Activated CD8-positive, alpha-beta T cell treated with anti-CD3 and anti-CD28 coated beads for 36 hours (primary cell): ENCODE measurements around the gene LCP2. TPM values are rescaled to one million over a fixed set of nuclear protein-coding genes. Genes with fewer than 3 reads are reported as not detected.

Experiments
- ATAC-seq: fragments of 200-7000 bp; cut with Tn5 transposase; one replicate; pipeline ENCODE4 v1.10.0; 2021; ENCODE audit warnings: mild to moderate bottlenecking, moderate library complexity
- CTCF ChIA-PET: fragments of 350-600 bp; sonication (Branson Sonifier 250); formaldehyde crosslinking; loops from one replicate; lab custom pipeline; 2021; ENCODE audit warnings: antibody characterized with exemption; lab: Charles Lee
- POLR2A ChIA-PET: fragments of 350-600 bp; sonication (Branson Sonifier 250); formaldehyde crosslinking; loops from one replicate; lab custom pipeline; 2021; ENCODE audit warnings: antibody characterized with exemption; lab: Charles Lee
- DNase-seq: peaks from one replicate; pipeline ENCODE4 v3.0.0-alpha.2; 2020
- H3K27ac Mint-ChIP-seq: one replicate; pipeline ENCODE4 v1.8.0; 2021; ENCODE audit warnings: mild to moderate bottlenecking, mixed read lengths
- H3K27me3 Mint-ChIP-seq: one replicate; pipeline ENCODE4 v1.8.0; 2021; ENCODE audit warnings: mixed read lengths
- H3K36me3 Mint-ChIP-seq: one replicate; pipeline ENCODE4 v1.8.0; 2021; ENCODE audit warnings: low read depth, mixed read lengths
- H3K4me1 Mint-ChIP-seq: one replicate; pipeline ENCODE4 v1.8.0; 2021; ENCODE audit warnings: low read depth, mixed read lengths
- H3K4me3 Mint-ChIP-seq: one replicate; pipeline ENCODE4 v1.8.0; 2021; ENCODE audit warnings: mild to moderate bottlenecking, moderate library complexity, mixed read lengths
- H3K9me3 Mint-ChIP-seq: one replicate; pipeline ENCODE4 v1.8.0; 2021; ENCODE audit warnings: mixed read lengths
- intact Hi-C: fragments of 100-400 bp; cut with micrococcal nuclease; formaldehyde crosslinking; loops from one replicate; pipeline ENCODE4 v1.10.0; 2022
- total RNA-seq, 2 experiments: library from RNA; stranded (reverse); gene quantifications; one replicate each; pipeline ENCODE4 v1.2.3, GENCODE V29; 2021
- TF ChIP-seq, protein P1 (sequence below): fragments of 200-600 bp; IDR thresholded peaks from one replicate; pipeline ENCODE4 v1.8.0; 2022; ENCODE audit warnings: antibody characterized with exemption, mild to moderate bottlenecking

Gene LCP2
- total RNA-seq, 2 experiments from 2014 or later: 243 to 259 TPM

- peaks cover 91% of the 10 kb centered on the region for H3K4me1 Mint-ChIP-seq
- peaks cover 80% of the 10 kb centered on the region for H3K36me3 Mint-ChIP-seq
These were observed 21.4 kb downstream of the LCP2 start for GRCh38 chr5:170276140-170276539.

GRCh38 chr5:170275376-170275994, 22.1 kb downstream of the LCP2 start:
- Mint-ChIP-seq H3K27ac (peak overlapping the region; percentile 90), H3K36me3 (peaks cover 84% of the 10 kb centered on the region), H3K27me3 (no peaks in the 10 kb centered on the region), H3K9me3 (no peaks in the 10 kb centered on the region), H3K4me3 (peak overlapping the region; percentile 58), H3K4me1 (peaks cover 92% of the 10 kb centered on the region)
- ChIA-PET CTCF (interaction anchor here (0.9 to 8.0 kb wide), 10 partner anchors 9 to 72 kb away, joined by 3 to 180 read pairs (median 14); partner anchors contain the start of gene LCP2), POLR2A (interaction anchor here (1.0 to 13.7 kb wide), 11 partner anchors 8 to 67 kb away, joined by 3 to 470 read pairs (median 7); partner anchors contain the start of gene LCP2)
- TF ChIP-seq, protein P1, sequence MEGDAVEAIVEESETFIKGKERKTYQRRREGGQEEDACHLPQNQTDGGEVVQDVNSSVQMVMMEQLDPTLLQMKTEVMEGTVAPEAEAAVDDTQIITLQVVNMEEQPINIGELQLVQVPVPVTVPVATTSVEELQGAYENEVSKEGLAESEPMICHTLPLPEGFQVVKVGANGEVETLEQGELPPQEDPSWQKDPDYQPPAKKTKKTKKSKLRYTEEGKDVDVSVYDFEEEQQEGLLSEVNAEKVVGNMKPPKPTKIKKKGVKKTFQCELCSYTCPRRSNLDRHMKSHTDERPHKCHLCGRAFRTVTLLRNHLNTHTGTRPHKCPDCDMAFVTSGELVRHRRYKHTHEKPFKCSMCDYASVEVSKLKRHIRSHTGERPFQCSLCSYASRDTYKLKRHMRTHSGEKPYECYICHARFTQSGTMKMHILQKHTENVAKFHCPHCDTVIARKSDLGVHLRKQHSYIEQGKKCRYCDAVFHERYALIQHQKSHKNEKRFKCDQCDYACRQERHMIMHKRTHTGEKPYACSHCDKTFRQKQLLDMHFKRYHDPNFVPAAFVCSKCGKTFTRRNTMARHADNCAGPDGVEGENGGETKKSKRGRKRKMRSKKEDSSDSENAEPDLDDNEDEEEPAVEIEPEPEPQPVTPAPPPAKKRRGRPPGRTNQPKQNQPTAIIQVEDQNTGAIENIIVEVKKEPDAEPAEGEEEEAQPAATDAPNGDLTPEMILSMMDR: no peak
- DNase-seq (peak; percentile 60), ATAC-seq (no peak)
- intact Hi-C loops: loop anchor here (2.0 kb wide), 1 partner anchor 57 kb away; no protein-coding TSS in a partner anchor

More at GRCh38 chr5:170276140-170276539, 21.4 kb downstream of the LCP2 start:
- no peak for DNase-seq
- Mint-ChIP-seq H3K9me3 (no peaks in the 10 kb centered on the region), H3K4me3 (peak overlapping the region; percentile 58), H3K27me3 (no peaks in the 10 kb centered on the region), H3K27ac (peak overlapping the region; percentile 90)
- CTCF ChIA-PET: interaction anchor here (3.8 to 8.0 kb wide), 5 partner anchors 10 to 63 kb away, joined by 12 to 180 read pairs (median 63); partner anchors contain the start of gene LCP2
- intact Hi-C loops: no loop called here
- no peak for ATAC-seq
- POLR2A ChIA-PET: interaction anchor here (1.0 to 13.7 kb wide), 9 partner anchors 9 to 63 kb away, joined by 4 to 470 read pairs (median 6); partner anchors contain the start of gene LCP2
- TF ChIP-seq, protein P1: no peak

DNA sequence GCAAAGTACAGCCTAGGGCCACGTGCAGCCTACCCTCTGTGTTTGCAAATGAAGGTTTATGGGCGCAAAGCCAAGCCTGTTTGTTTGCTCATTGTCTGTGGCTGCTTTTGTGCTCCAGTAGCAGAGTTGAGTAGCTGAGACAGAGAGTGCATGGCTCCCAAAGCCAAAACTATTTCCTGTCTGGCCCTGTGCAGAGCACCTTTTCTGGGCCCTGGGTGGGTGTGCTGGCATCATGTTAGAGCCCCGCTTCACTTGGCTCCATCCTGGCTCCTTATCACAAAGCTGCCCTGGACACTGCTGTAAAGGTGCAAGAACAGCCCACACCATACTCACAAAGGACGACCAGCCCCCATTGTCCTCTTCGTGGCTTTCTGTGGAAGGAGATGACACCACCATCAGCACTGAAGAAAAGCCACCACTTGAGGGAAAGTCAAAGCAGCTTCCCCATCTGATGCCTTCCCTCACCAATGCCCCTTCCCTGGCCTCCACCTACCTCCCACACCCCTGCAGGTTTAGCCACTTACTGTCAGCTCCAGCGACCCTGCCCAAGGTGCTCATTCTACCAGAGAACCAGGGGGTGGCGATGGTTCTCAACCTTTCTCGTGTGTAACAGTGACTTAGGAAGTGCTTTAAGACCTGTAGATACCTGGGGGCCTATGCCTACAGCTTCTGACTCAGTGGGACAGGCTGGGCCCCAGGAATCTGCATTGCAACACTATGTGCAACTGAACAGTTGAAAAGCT, 23.4 kb downstream of the LCP2 start:
- H3K9me3 Mint-ChIP-seq: no peaks in the 10 kb centered on the region
- peak; percentile 81 for DNase-seq
- ChIA-PET POLR2A (interaction anchor here (0.8 to 13.7 kb wide), 11 partner anchors 9 to 1114 kb away, joined by 3 to 470 read pairs (median 5); partner anchors contain the start of gene LCP2), CTCF (interaction anchor here (0.5 to 8.0 kb wide), 26 partner anchors 8 to 1138 kb away, joined by 3 to 180 read pairs (median 4); partner anchors contain the start of gene LCP2)
- H3K36me3 Mint-ChIP-seq: peaks cover 83% of the 10 kb centered on the region
- peak; percentile 7 for ATAC-seq
- H3K27me3 Mint-ChIP-seq: no peaks in the 10 kb centered on the region
- intact Hi-C loops: loop anchor here (2.0 kb wide), 1 partner anchor 59 kb away; no protein-coding TSS in a partner anchor
- peak overlapping the region; percentile 90 for H3K27ac Mint-ChIP-seq
- TF ChIP-seq, protein P1: peak; percentile 59
- H3K4me1 Mint-ChIP-seq: peaks cover 91% of the 10 kb centered on the region
- H3K4me3 Mint-ChIP-seq: peak overlapping the region; percentile 44

DNA sequence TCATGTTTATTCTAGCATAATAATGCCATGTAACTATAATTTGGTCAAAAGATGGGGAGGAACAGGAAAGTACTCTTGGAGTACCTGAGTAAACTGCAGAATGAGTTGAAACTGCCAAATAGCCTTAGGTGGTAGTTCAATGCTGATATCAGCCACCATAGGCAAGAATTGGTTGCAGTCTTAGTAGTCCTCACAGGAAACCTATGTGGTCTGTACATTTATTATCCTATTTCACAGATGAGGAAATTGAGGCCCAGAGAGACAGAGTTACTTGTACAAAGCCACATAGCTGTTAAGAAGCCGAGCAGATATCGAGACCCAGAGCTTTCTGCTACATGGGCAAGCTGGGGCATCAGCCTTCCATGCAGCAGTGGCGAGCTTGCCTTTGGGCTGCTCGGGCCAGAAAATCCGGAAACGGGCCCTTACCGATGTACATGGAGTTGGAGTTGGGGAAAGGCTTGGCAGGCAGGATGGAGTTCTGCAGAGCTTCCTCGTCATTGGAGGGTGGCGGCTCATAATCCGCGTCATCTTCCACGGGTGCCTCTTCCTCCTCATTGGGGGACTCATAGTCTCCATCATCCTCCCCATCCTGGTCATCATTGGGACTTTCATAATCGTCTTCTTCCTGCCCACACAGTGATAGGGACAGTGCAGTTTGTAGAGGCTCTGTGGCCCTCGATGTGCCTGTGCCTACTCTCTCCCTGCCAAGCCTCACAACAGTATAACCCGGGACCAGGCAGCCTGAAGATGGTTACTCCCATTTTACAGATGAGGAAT, 27.1 kb downstream of the LCP2 start:
- Mint-ChIP-seq H3K27ac (peak overlapping the region; percentile 91), H3K9me3 (no peaks in the 10 kb centered on the region), H3K4me1 (peaks cover 94% of the 10 kb centered on the region), H3K4me3 (peak overlapping the region; percentile 24), H3K27me3 (no peaks in the 10 kb centered on the region), H3K36me3 (peaks cover 94% of the 10 kb centered on the region)
- peak; percentile 37 for DNase-seq
- no peak for ATAC-seq
- ChIA-PET CTCF (interaction anchor here (1.2 to 8.0 kb wide), 3 partner anchors 13 to 62 kb away, joined by 4 to 180 read pairs (median 101); partner anchors contain the start of gene LCP2), POLR2A (interaction anchor here (1.0 to 7.0 kb wide), 4 partner anchors 11 to 62 kb away, joined by 3 to 150 read pairs (median 42); partner anchors contain the start of gene LCP2)
- TF ChIP-seq, protein P1: no peak
- intact Hi-C loops: no loop called here
